IMR-90 (cell line): ENCODE data around the gene DEDD2. TPM values are rescaled to one million over a fixed set of nuclear protein-coding genes. Genes with fewer than 3 reads are reported as not detected.
A peak's percentile ranks its signal among the peaks of the same experiment; 100 is the strongest.

ENCODE experiments used
- ATAC-seq: fragments of 200-7000 bp; cut with Tn5 transposase; 2 replicates; pipeline ENCODE4 v1.9.1; 2020; ENCODE audit warnings: low read depth, mild to moderate bottlenecking, moderate library complexity
- BruUV-seq: library from RNA; stranded (reverse); fragments of 400-500 nt; replicated peaks from 2 replicates; lab custom pipeline; 2021; lab: Mats Ljungman, UMichigan
- CTCF ChIA-PET: fragments of 300-600 bp; formaldehyde crosslinking; extraction: SDS; loops from one replicate; lab custom pipeline; 2021; ENCODE audit warnings: antibody characterized with exemption; lab: Yijun Ruan, JAX
- POLR2A ChIA-PET: fragments of 300-600 bp; sonication (Branson Sonifier 250); formaldehyde crosslinking; loops from one replicate; lab custom pipeline; 2022; ENCODE audit warnings: antibody characterized with exemption; ENCODE audit not compliant: unreplicated experiment; lab: Charles Lee
- DNase-seq: peaks from one replicate; pipeline ENCODE4 v3.0.0; 2013
- H2AFZ ChIP-seq: replicated peaks from 2 replicates; pipeline ENCODE3; 2013; ENCODE audit warnings: low read length, mild to moderate bottlenecking; ENCODE audit not compliant: poor library complexity
- H2AK5ac ChIP-seq: 2 replicates; pipeline ENCODE4 v1.6.1; 2013; ENCODE audit warnings: low read depth, low read length, inconsistent platforms
- H2AK9ac ChIP-seq: replicated peaks from 2 replicates; pipeline ENCODE3; 2013; ENCODE audit warnings: mild to moderate bottlenecking, low read depth, low read length, moderate library complexity; ENCODE audit not compliant: poor library complexity
- H2BK120ac ChIP-seq: 2 replicates; pipeline ENCODE4 v1.6.1; 2013; ENCODE audit warnings: low read depth, low read length, inconsistent platforms
- H2BK15ac ChIP-seq: 3 replicates; pipeline ENCODE4 v1.6.1; 2013; ENCODE audit warnings: low read depth, low read length, inconsistent platforms
- H2BK20ac ChIP-seq: 2 replicates; pipeline ENCODE4 v1.6.1; 2013; ENCODE audit warnings: low read depth, mild to moderate bottlenecking, inconsistent platforms, low read length, moderate library complexity
- H2BK5ac ChIP-seq: 2 replicates; pipeline ENCODE4 v1.6.1; 2013; ENCODE audit warnings: mild to moderate bottlenecking, low read depth, low read length, inconsistent platforms; ENCODE audit not compliant: poor library complexity, severe bottlenecking
- H3K14ac ChIP-seq: replicated peaks from 2 replicates; pipeline ENCODE4 v1.6.1; 2013; ENCODE audit warnings: low read depth, low read length, inconsistent platforms
- H3K18ac ChIP-seq: 2 replicates; pipeline ENCODE4 v1.6.1; 2013; ENCODE audit warnings: low read depth, low read length, control low read depth
- H3K23ac ChIP-seq: 2 replicates; pipeline ENCODE4 v1.6.1; 2013; ENCODE audit warnings: low read depth, low read length, inconsistent platforms
- H3K27ac ChIP-seq: 2 replicates; pipeline ENCODE4 v1.5.1; 2013; ENCODE audit warnings: mild to moderate bottlenecking, control low read depth, low read length; ENCODE audit not compliant: insufficient read depth
- H3K27me3 ChIP-seq: 2 replicates; pipeline ENCODE4 v1.6.1; 2013; ENCODE audit warnings: low read length; ENCODE audit not compliant: control insufficient read depth, insufficient read depth
- H3K36me3 ChIP-seq: 2 replicates; pipeline ENCODE4 v1.6.1; 2013; ENCODE audit warnings: low read length, mixed read lengths; ENCODE audit not compliant: control insufficient read depth, insufficient read depth
- H3K4ac ChIP-seq: 2 replicates; pipeline ENCODE4 v1.6.1; 2013; ENCODE audit warnings: low read depth, low read length, inconsistent platforms
- H3K4me1 ChIP-seq: 2 replicates; pipeline ENCODE4 v1.6.1; 2013; ENCODE audit warnings: low read length, mixed read lengths; ENCODE audit not compliant: control insufficient read depth, insufficient read depth
- H3K4me2 ChIP-seq: 2 replicates; pipeline ENCODE4 v1.6.1; 2013; ENCODE audit warnings: low read depth, mild to moderate bottlenecking, control low read depth, low read length, moderate library complexity
- H3K4me3 ChIP-seq: 2 replicates; pipeline ENCODE4 v1.5.1; 2013; ENCODE audit warnings: low read depth, mild to moderate bottlenecking, control low read depth, low read length, moderate library complexity; ENCODE audit not compliant: insufficient read depth
- H3K56ac ChIP-seq: 2 replicates; pipeline ENCODE4 v1.6.1; 2013; ENCODE audit warnings: low read length, inconsistent platforms; ENCODE audit not compliant: insufficient read depth; ENCODE audit errors: extremely low read depth
- H3K79me1 ChIP-seq, 2 experiments: 2 replicates each; pipeline ENCODE4 v1.6.1; 2013; ENCODE audit warnings: low read length in 2 of 2, inconsistent platforms in 1 of 2, low read depth in 1 of 2
- H3K9ac ChIP-seq: 2 replicates; pipeline ENCODE4 v1.6.1; 2013; ENCODE audit warnings: low read depth, low read length, control low read depth
- H3K9me1 ChIP-seq: 2 replicates; pipeline ENCODE4 v1.6.1; 2013; ENCODE audit warnings: low read length, inconsistent platforms; ENCODE audit not compliant: insufficient read depth
- H3K9me3 ChIP-seq: 2 replicates; pipeline ENCODE4 v1.6.1; 2013; ENCODE audit warnings: low read length; ENCODE audit not compliant: control insufficient read depth, insufficient read depth
- H4K20me1 ChIP-seq: 2 replicates; pipeline ENCODE4 v1.6.1; 2013; ENCODE audit warnings: low read length, inconsistent platforms; ENCODE audit not compliant: insufficient read depth
- H4K5ac ChIP-seq: 2 replicates; pipeline ENCODE4 v1.6.1; 2013; ENCODE audit warnings: mild to moderate bottlenecking, low read depth, low read length, control low read depth
- H4K8ac ChIP-seq, 2 experiments: 2 replicates each; pipeline ENCODE4 v1.6.1; 2013; ENCODE audit warnings: low read depth in 2 of 2, low read length in 2 of 2, control low read depth in 1 of 2, inconsistent platforms in 1 of 2
- H4K91ac ChIP-seq: 2 replicates; pipeline ENCODE4 v1.6.1; 2013; ENCODE audit warnings: low read depth, low read length, inconsistent platforms; ENCODE audit not compliant: insufficient read depth
- BHLHE40 ChIP-seq: fragments of 150-350 bp; IDR thresholded peaks from 2 replicates; pipeline ENCODE4 v1.6.1; 2016; ENCODE audit warnings: mild to moderate bottlenecking, low read depth, low read length
- CEBPB ChIP-seq: IDR thresholded peaks from 2 replicates; pipeline ENCODE4 v1.6.1; 2012; ENCODE audit warnings: low read depth, low read length, improper control_type of control experiment
- FOS ChIP-seq: fragments of 150-350 bp; IDR thresholded peaks from 2 replicates; pipeline ENCODE4 v1.6.1; 2016; ENCODE audit warnings: low read depth, low read length
- MAFK ChIP-seq: IDR thresholded peaks from 2 replicates; pipeline ENCODE4 v1.6.1; 2012; ENCODE audit warnings: low read depth, low read length, improper control_type of control experiment
- MAZ ChIP-seq: IDR thresholded peaks from 2 replicates; pipeline ENCODE4 v1.6.1; 2012; ENCODE audit warnings: low read depth, mild to moderate bottlenecking, low read length, improper control_type of control experiment, moderate library complexity, borderline replicate concordance
- MXI1 ChIP-seq: IDR thresholded peaks from 2 replicates; pipeline ENCODE4 v1.6.1; 2012; ENCODE audit warnings: low read depth, mild to moderate bottlenecking, low read length, moderate library complexity, borderline replicate concordance
- NFE2L2 ChIP-seq: fragments of 150-350 bp; IDR thresholded peaks from 2 replicates; pipeline ENCODE4 v1.6.1; 2016; ENCODE audit warnings: low read depth, mild to moderate bottlenecking, low read length
- POLR2A ChIP-seq: IDR thresholded peaks from 2 replicates; pipeline ENCODE4 v1.6.1; 2012; ENCODE audit warnings: mild to moderate bottlenecking, low read depth, low read length
- RAD21 ChIP-seq: IDR thresholded peaks from 2 replicates; pipeline ENCODE4 v1.6.1; 2012; ENCODE audit warnings: low read length, improper control_type of control experiment
- RCOR1 ChIP-seq: IDR thresholded peaks from 2 replicates; pipeline ENCODE4 v1.6.1; 2012; ENCODE audit warnings: mild to moderate bottlenecking, low read length, improper control_type of control experiment; ENCODE audit not compliant: insufficient replicate concordance
- RFX5 ChIP-seq: IDR thresholded peaks from 2 replicates; pipeline ENCODE4 v1.8.0; 2012; ENCODE audit warnings: low read depth, mild to moderate bottlenecking, low read length, moderate library complexity
- SMC3 ChIP-seq: fragments of 150-350 bp; IDR thresholded peaks from 2 replicates; pipeline ENCODE4 v1.6.1; 2016; ENCODE audit warnings: low read depth, mild to moderate bottlenecking, antibody characterized with exemption, low read length, moderate library complexity
- WGBS, 2 experiments: methylation state at CpG; one replicate each; pipeline versions ENCODE4 v1.1.5 to v1.1.7; 2013; ENCODE audit warnings: missing lambda C conversion rate in 2 of 2; ENCODE audit not compliant: insufficient read length in 1 of 2; ENCODE audit errors: extremely low coverage in 2 of 2; 5-methylcytosine and 5-hydroxymethylcytosine counted together
- dilution Hi-C: fragments of 300-500 bp; cut with HindIII; formaldehyde crosslinking; loops from one replicate; pipeline ENCODE4 v1.14.3; 2018; ENCODE audit warnings: low sequenced_read_pairs; ENCODE audit not compliant: unreplicated experiment
- in situ Hi-C: fragments of 300-500 bp; cut with MboI; formaldehyde crosslinking; loops from 3 replicates; pipeline ENCODE4 v1.14.3; 2019; ENCODE audit warnings: low sequenced_read_pairs, inconsistent platforms, mixed read lengths
- intact Hi-C: fragments of 100-400 bp; cut with micrococcal nuclease; formaldehyde crosslinking; loops from 2 replicates; pipeline ENCODE4 v1.10.0; 2022
- polyA plus RNA-seq, 3 experiments: library from polyadenylated mRNA; depleted of rRNA; stranded (reverse); fragments of >200 nt; gene quantifications; 2 replicates each; pipeline ENCODE4 v1.2.3, GENCODE V29; 2012; ENCODE audit warnings: low replicate concordance in 1 of 3
- total RNA-seq: library from RNA; depleted of rRNA; stranded (reverse); fragments of >200 nt; gene quantifications from 2 replicates; pipeline ENCODE4 v1.2.3, GENCODE V29; 2012
- TF ChIP-seq, protein P1 (sequence below): conservative IDR thresholded peaks from 2 replicates; pipeline ENCODE4 v1.5.1; 2012; ENCODE audit warnings: mild to moderate bottlenecking, low read depth, low read length, improper control_type of control experiment
- TF ChIP-seq, protein P2 (sequence below): fragments of 150-350 bp; IDR thresholded peaks from 2 replicates; pipeline ENCODE4 v1.6.1; 2016; ENCODE audit warnings: low read depth, mild to moderate bottlenecking, low read length, moderate library complexity, borderline replicate concordance

DEDD2 gene
- total and polyA plus RNA-seq, 2 of the 4 experiments (the other 2 are of a cell fraction) = 8.2 to 21.0 TPM

DNA sequence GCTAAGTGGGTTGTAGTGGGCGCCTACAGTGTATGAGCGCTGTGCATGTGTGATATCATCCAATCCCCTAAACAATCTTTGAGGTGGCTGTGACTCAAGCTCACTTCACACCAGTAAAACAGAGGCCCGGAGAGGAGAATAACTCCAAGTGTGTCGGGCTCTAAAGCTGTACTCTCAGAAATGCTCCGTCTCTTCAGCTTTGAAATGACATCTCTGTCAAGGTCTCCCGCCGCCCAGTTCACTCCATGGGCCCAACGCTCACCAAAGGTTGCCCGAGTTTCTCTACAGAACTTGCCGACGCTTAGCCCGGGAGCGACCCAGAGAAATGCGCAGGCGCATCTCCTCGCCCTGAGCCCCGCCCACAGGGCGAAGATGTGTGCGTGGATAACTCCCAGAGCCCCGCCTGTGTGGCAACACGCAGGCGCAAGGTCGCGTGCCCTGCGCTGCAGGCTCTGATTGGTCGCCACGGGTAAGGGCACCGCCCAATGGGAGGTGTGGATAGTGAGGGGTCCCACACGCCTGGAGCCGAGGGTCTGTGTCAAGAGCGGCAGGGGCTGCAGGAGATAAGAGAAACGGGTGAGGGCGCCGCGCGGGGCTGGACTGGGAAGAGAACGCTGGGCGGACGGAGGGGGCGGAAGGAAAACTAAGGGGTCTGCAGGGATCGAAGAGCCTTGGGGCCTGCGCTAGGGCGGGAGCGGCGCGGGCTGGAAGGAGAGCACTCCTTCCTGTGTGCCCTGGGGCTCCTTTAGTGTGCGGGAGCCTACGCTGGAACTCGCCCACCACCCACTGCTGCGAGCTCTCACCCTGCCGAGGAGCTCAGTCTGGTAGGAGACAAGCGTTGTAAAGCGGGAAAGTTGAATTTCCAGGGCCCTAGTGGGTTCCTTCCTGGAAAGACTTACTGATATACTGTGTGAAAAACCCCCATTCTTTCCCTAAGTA is 2.6 kb upstream of the DEDD2 start, which contains the start of gene ZNF526:
TSS of gene ZNF526 (plus strand) at position 501 of the 939 bp plus-strand sequence. CDS start 4,092 bp downstream, outside the sequence.
- H3K4me1 ChIP-seq = peaks cover 11% of the 10 kb centered on the region
- peak within 1 kb of the TSS; percentile 9; the same call in 1 of the 2 replicates for H2BK20ac ChIP-seq
- peaks cover 7% of the 10 kb centered on the region for H3K9me1 ChIP-seq
- WGBS, 2 experiments = 0% methylated on average over 16 of the region's 53 CpGs; no CpG with 5 or more reads in 1 of the 2 experiments
- no peaks in the 10 kb centered on the region for H3K9me3 ChIP-seq
- peak within 1 kb of the TSS; percentile 90 for H2AK5ac ChIP-seq
- peak within 1 kb of the TSS; percentile 88 for H3K14ac ChIP-seq
- DNase-seq (peak; percentile 97), ATAC-seq (peak; percentile 86)
- H4K8ac ChIP-seq = peak within 1 kb of the TSS; percentile 80 to 92
- intact Hi-C loops (loop anchor here (2.0 kb wide), 1 partner anchor 23 kb away; the partner anchor contains the start of gene GSK3A), in situ Hi-C loops (no loop called here), dilution Hi-C loops (no loop called here)
- peak within 1 kb of the TSS; percentile 66; the same call in 1 of the 2 replicates for H2BK120ac ChIP-seq
- H2AFZ ChIP-seq = peak within 1 kb of the TSS; percentile 88
- peak within 1 kb of the TSS; percentile 94 for H2AK9ac ChIP-seq
- H3K27me3 ChIP-seq = no peaks in the 10 kb centered on the region
- H2BK15ac ChIP-seq = peak within 1 kb of the TSS; percentile 21; the same call in 1 of the 3 replicates
- H3K9ac ChIP-seq = peak within 1 kb of the TSS; percentile 92
- peak within 1 kb of the TSS; percentile 85 for H3K4ac ChIP-seq
- H3K27ac ChIP-seq = peak within 1 kb of the TSS; percentile 82
- peak within 1 kb of the TSS; percentile 22; the same call in 1 of the 2 replicates for H3K18ac ChIP-seq
- CTCF ChIA-PET = interaction anchor here (0.6 kb wide), 1 partner anchor 15 kb away, joined by 3 read pairs; no protein-coding TSS in a partner anchor
- H4K5ac ChIP-seq = peak within 1 kb of the TSS; percentile 68
- H3K4me3 ChIP-seq = peak within 1 kb of the TSS; percentile 70
- no TSS peak for BruUV-seq
- peak within 1 kb of the TSS; percentile 83 for H2BK5ac ChIP-seq
- peaks cover 20% of the 10 kb centered on the region for H4K20me1 ChIP-seq
- H3K56ac ChIP-seq = peak within 1 kb of the TSS; percentile 84
- H4K91ac ChIP-seq = peak within 1 kb of the TSS; percentile 83
- peaks cover 12% of the 10 kb centered on the region for H3K36me3 ChIP-seq
- peak within 1 kb of the TSS; percentile 86 for H3K23ac ChIP-seq
- peaks cover 25 to 80% of the 10 kb centered on the region in 2 experiments for H3K79me1 ChIP-seq
- peak within 1 kb of the TSS; percentile 83 for H3K4me2 ChIP-seq
- POLR2A ChIA-PET = no interaction called here
- TF ChIP-seq NFE2L2 = no peak
- 0 out of 2 replicates have a peak, but pooled peaks have one; percentile 16 for TF ChIP-seq SMC3
- TF ChIP-seq, protein P1, sequence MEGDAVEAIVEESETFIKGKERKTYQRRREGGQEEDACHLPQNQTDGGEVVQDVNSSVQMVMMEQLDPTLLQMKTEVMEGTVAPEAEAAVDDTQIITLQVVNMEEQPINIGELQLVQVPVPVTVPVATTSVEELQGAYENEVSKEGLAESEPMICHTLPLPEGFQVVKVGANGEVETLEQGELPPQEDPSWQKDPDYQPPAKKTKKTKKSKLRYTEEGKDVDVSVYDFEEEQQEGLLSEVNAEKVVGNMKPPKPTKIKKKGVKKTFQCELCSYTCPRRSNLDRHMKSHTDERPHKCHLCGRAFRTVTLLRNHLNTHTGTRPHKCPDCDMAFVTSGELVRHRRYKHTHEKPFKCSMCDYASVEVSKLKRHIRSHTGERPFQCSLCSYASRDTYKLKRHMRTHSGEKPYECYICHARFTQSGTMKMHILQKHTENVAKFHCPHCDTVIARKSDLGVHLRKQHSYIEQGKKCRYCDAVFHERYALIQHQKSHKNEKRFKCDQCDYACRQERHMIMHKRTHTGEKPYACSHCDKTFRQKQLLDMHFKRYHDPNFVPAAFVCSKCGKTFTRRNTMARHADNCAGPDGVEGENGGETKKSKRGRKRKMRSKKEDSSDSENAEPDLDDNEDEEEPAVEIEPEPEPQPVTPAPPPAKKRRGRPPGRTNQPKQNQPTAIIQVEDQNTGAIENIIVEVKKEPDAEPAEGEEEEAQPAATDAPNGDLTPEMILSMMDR = peak; percentile 10; the same call in 1 of the 2 replicates
- peak; percentile 88 for TF ChIP-seq POLR2A
- TF ChIP-seq, protein P2, sequence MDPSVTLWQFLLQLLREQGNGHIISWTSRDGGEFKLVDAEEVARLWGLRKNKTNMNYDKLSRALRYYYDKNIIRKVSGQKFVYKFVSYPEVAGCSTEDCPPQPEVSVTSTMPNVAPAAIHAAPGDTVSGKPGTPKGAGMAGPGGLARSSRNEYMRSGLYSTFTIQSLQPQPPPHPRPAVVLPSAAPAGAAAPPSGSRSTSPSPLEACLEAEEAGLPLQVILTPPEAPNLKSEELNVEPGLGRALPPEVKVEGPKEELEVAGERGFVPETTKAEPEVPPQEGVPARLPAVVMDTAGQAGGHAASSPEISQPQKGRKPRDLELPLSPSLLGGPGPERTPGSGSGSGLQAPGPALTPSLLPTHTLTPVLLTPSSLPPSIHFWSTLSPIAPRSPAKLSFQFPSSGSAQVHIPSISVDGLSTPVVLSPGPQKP = no peak
- TF ChIP-seq RAD21 = peak; percentile 11
- peak; percentile 70; the same call in 1 of the 2 replicates for TF ChIP-seq FOS
- no peak for TF ChIP-seq MAFK
- 0 out of 2 replicates have a peak, but pooled peaks have one; percentile 56 for TF ChIP-seq RFX5
- no peak for TF ChIP-seq RCOR1
- peak; percentile 72 for TF ChIP-seq CEBPB
- peak; percentile 61; the same call in 1 of the 2 replicates for TF ChIP-seq MAZ
- TF ChIP-seq BHLHE40 = peak; percentile 100
- TF ChIP-seq MXI1 = peak; percentile 73
